ENCODE results near the gene MTA3. TPM values are rescaled to one million over a fixed set of nuclear protein-coding genes. Genes with fewer than 3 reads are reported as not detected.

MTA3 gene
- total and polyA plus RNA-seq, 2 donors (not counting 3 experiments of a cell fraction or from before 2014, with no cell fraction given), result 36.3 to 53.3 TPM

DNA sequence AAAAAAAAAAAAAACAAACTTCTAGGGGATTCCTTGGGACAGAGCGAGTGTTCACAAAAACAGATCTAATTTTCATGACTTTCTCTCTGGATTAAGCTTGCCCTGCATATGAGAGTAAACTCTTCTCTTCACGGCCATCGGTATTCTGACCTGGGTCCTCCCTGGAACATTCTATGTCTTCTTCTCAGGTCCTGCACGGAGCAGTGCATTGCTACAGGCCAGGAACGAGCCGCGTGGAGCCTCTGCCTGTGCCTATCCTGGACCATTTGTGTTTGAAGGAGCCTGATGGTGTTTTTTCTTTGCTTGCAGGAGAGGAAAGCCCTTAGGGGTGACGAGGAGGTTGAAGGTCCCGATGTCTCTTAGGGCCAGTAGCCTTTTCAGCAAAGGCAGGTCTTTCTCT is 197.3 kb downstream of the MTA3 start:
- dilution Hi-C loops (cut with MboI; ENCODE audit: extremely low pct_ligation_motif_present, low sequenced_read_pairs) (no loop called here), intact Hi-C loops (cut with micrococcal nuclease) (no loop called here)
- Histone ChIP-seq H3K27me3 (ENCODE audit: control insufficient read depth in 2 of 2, insufficient read depth in 2 of 2, low read length in 2 of 2) (no peaks in the 10 kb centered on the region), H3K9ac (replicated peaks; ENCODE audit: extremely low read depth, insufficient read depth, low read length) (no peak overlapping the region), H2AFZ (ENCODE audit: low read depth, low read length) (no peak overlapping the region), H3K79me2 (ENCODE audit: control insufficient read depth, insufficient read depth, low read length) (no peaks in the 10 kb centered on the region), H3K4me2 (ENCODE audit: insufficient read depth, low read length) (no peak overlapping the region), H3K4me1 (ENCODE audit: control insufficient read depth, extremely low read depth, insufficient read depth, low read length) (no peaks in the 10 kb centered on the region), H3K27ac (ENCODE audit: insufficient read depth, low read depth, low read length) (no peak overlapping the region), H3K9me3 (replicated peaks; ENCODE audit: control insufficient read depth, insufficient read depth, low read length) (no peaks in the 10 kb centered on the region), H3K36me3 (ENCODE audit: control insufficient read depth in 2 of 2, extremely low read depth in 1 of 2, insufficient read depth in 2 of 2, low read length in 2 of 2) (peaks cover 0 to 1% of the 10 kb centered on the region in 2 experiments), H4K20me1 (replicated peaks; ENCODE audit: control insufficient read depth, extremely low read depth, insufficient read depth, low read length) (no peaks in the 10 kb centered on the region), H3K4me3 (replicated peaks in 1 of 3; ENCODE audit: insufficient read depth in 1 of 3, low read depth in 1 of 3, low read length in 3 of 3) (no peak overlapping the region), H3K9me1 (replicated peaks; ENCODE audit: control insufficient read depth, extremely low read depth, insufficient read depth, low read length) (no peaks in the 10 kb centered on the region)
- POLR2A ChIA-PET, result no interaction called here
- CTCF ChIA-PET, result no interaction called here
- BruUV-seq (replicated peaks), result no TSS peak
- no peak for TF ChIP-seq EZH2 (IDR thresholded peaks at IDR 0.05; ENCODE audit: borderline replicate concordance, low read depth, low read length, severe bottlenecking)
- TF ChIP-seq JUN (IDR thresholded peaks at IDR 0.05; ENCODE audit: borderline replicate concordance, insufficient read depth, insufficient read length, low read depth), result no peak
- TF ChIP-seq POLR2A (IDR thresholded peaks at IDR 0.05; ENCODE audit: low read depth, low read length), result no peak
- TF ChIP-seq CTCF (IDR thresholded peaks at IDR 0.05; ENCODE audit: extremely low read depth in 1 of 2, insufficient read depth in 1 of 2, low read depth in 1 of 2, low read length in 2 of 2), result no peak
- no peak for TF ChIP-seq POLR2AphosphoS5 (IDR thresholded peaks at IDR 0.05; ENCODE audit: insufficient read depth, low read depth, low read length)
- no peak for TF ChIP-seq FOS (IDR thresholded peaks at IDR 0.05; ENCODE audit: borderline replicate concordance, insufficient read depth, low read length)
- no peak for TF ChIP-seq MAX (IDR thresholded peaks at IDR 0.05; ENCODE audit: insufficient read depth, insufficient read length)
- TF ChIP-seq GATA2 (IDR thresholded peaks at IDR 0.05; ENCODE audit: insufficient read depth, insufficient read length, low read depth, low read length), result no peak
- no peak for TF ChIP-seq MYC (IDR thresholded peaks at IDR 0.05; ENCODE audit: low read depth, low read length)
- FAIRE-seq (no peak), DNase-seq (ENCODE audit: low read depth, low spot score) (no peak)

Data from endothelial cell of umbilical vein (primary cell).